OCI-LY1 (cell line): ENCODE measurements around the gene AMY1B.
"Not testable (repeated sequence)": the region's sequence is repeated elsewhere in the genome, so short reads cannot be mapped to it uniquely, and the experiment has no call there.

Source experiments
- H2AFZ ChIP-seq: fragments of 200-600 bp; sonication (generic), shearing (Covaris generic); 2 replicates; pipeline ENCODE4 v1.6.0; 2014; ENCODE audit warnings: antibody characterized with exemption, mild to moderate bottlenecking, low read length
- H3F3A ChIP-seq: fragments of 200-600 bp; sonication (generic), shearing (Covaris generic); 2 replicates; pipeline ENCODE4 v1.6.0; 2014; ENCODE audit warnings: mild to moderate bottlenecking, antibody characterized with exemption, low read length, moderate library complexity; ENCODE audit not compliant: insufficient read depth
- H3K27ac ChIP-seq: fragments of 200-600 bp; sonication (generic); 2 replicates; pipeline ENCODE4 v1.5.1; 2014; ENCODE audit warnings: low read length, mixed run types, mild to moderate bottlenecking, low read depth; ENCODE audit not compliant: poor library complexity, severe bottlenecking
- H3K27me3 ChIP-seq: fragments of 200-600 bp; sonication (generic); 2 replicates; pipeline ENCODE4 v1.6.0; 2014; ENCODE audit warnings: antibody characterized with exemption, mild to moderate bottlenecking, low read length, moderate library complexity; ENCODE audit not compliant: insufficient read depth
- H3K36me3 ChIP-seq: fragments of 200-600 bp; sonication (generic); 2 replicates; pipeline ENCODE4 v1.6.1; 2014; ENCODE audit warnings: mild to moderate bottlenecking, antibody characterized with exemption, low read length, moderate library complexity, mixed read lengths; ENCODE audit not compliant: insufficient read depth
- H3K4me1 ChIP-seq: fragments of 200-600 bp; sonication (generic); 2 replicates; pipeline ENCODE4 v1.5.1; 2014; ENCODE audit warnings: mild to moderate bottlenecking, low read length, moderate library complexity; ENCODE audit not compliant: insufficient read depth, severe bottlenecking
- H3K4me2 ChIP-seq: fragments of 200-600 bp; sonication (generic), shearing (Covaris generic); 2 replicates; pipeline ENCODE4 v1.6.1; 2014; ENCODE audit warnings: low read length
- H3K4me3 ChIP-seq: fragments of 200-600 bp; sonication (generic); 2 replicates; pipeline ENCODE4 v1.5.1; 2014; ENCODE audit warnings: low read length, low read depth, mild to moderate bottlenecking, mixed read lengths; ENCODE audit not compliant: poor library complexity, severe bottlenecking
- H3K79me2 ChIP-seq: fragments of 200-600 bp; shearing (Covaris generic); 2 replicates; pipeline ENCODE4 v1.6.1; 2016; ENCODE audit warnings: mixed run types, low read length, mixed read lengths; ENCODE audit not compliant: insufficient read depth
- H3K9ac ChIP-seq: fragments of 200-600 bp; sonication (generic), shearing (Covaris generic); 2 replicates; pipeline ENCODE4 v1.6.1; 2014; ENCODE audit warnings: mild to moderate bottlenecking, low read length, mixed read lengths
- H3K9me2 ChIP-seq: fragments of 200-600 bp; sonication (generic), shearing (Covaris generic); 2 replicates; pipeline ENCODE4 v1.6.1; 2014; ENCODE audit warnings: low read depth, mild to moderate bottlenecking, low read length, mixed read lengths
- H3K9me3 ChIP-seq: fragments of 200-600 bp; shearing (Covaris generic); 2 replicates; pipeline ENCODE4 v1.6.1; 2014; ENCODE audit warnings: low read length, mixed read lengths
- H4K20me1 ChIP-seq: fragments of 200-600 bp; sonication (generic), shearing (Covaris generic); 2 replicates; pipeline ENCODE4 v1.6.0; 2016; ENCODE audit warnings: mild to moderate bottlenecking, low read length; ENCODE audit not compliant: insufficient read depth

The AMY1B gene

DNA sequence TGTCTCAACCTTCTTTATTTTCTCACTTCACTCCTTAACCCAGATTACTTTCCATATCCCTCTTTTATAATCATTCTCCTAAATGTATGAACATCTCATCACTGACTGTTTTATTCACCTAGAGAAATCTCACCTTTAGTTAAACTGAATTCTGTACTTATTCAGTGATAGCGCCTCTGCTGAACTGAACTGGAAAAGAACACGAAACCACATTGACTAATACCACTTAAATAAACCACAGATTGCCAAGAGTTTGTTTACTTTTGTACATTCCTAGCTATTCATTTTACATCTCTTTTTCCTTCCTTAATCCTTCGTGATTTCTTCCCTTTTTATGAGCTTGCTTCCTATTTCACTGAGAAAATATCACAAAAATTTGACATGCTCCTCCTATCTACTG is 11.7 kb upstream of the AMY1B start:
- H3K27ac ChIP-seq, H3K4me1 ChIP-seq, H2AFZ ChIP-seq, H3K9me3 ChIP-seq, H3K27me3 ChIP-seq, H4K20me1 ChIP-seq, H3K4me3 ChIP-seq, H3F3A ChIP-seq, H3K9me2 ChIP-seq, H3K36me3 ChIP-seq, H3K9ac ChIP-seq, H3K4me2 ChIP-seq, H3K79me2 ChIP-seq: not testable (repeated sequence)

DNA sequence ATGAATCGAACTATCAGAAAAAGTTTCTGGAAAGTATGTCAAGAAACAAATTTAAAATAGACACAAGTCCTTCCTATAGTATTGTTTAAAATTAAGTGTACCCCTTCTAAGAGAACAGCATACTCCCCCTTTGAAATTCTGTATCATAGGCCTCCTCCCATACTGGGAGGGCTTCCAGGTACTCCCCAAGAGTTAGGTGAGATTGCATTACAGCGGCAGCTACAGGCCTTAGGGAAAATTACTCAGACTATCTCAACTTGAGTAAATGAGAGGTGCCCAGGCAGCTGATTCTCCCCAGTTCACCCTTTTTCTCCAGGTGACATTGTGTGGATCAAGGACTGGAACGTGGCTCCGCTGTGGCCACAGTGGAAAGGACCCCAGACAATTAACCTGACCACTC is 5.2 kb upstream of the AMY1B start:
- not testable (repeated sequence) for H3K9me3 ChIP-seq, H3K27ac ChIP-seq, H3K9me2 ChIP-seq, H3K4me3 ChIP-seq, H3K27me3 ChIP-seq, H4K20me1 ChIP-seq, H3K79me2 ChIP-seq, H3K4me1 ChIP-seq, H3F3A ChIP-seq, H3K9ac ChIP-seq, H3K4me2 ChIP-seq, H2AFZ ChIP-seq, H3K36me3 ChIP-seq

DNA sequence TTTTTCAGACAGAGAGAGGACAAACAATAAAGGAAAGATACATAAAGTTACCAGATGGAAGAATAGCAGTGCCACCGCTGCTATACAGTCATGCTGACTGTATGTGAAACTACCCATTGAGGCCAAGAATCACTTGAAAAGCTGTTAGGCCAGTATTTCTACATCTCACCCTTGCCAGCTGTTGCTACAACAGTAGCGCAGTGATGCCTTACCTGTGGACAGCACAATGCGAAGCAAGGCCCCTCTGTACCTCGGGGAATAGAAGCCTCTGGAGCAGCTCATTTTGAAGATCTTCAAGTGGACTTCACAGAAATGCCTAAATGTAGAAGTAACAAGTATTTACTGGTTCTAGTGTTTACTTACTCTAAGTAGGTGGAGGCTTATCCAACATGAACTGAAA is 4.7 kb upstream of the AMY1B start:
- not testable (repeated sequence) for H3K9ac ChIP-seq, H4K20me1 ChIP-seq, H3K4me3 ChIP-seq, H3K4me1 ChIP-seq, H3K27ac ChIP-seq, H3K4me2 ChIP-seq, H3F3A ChIP-seq, H2AFZ ChIP-seq, H3K9me2 ChIP-seq, H3K79me2 ChIP-seq, H3K9me3 ChIP-seq, H3K27me3 ChIP-seq, H3K36me3 ChIP-seq

DNA sequence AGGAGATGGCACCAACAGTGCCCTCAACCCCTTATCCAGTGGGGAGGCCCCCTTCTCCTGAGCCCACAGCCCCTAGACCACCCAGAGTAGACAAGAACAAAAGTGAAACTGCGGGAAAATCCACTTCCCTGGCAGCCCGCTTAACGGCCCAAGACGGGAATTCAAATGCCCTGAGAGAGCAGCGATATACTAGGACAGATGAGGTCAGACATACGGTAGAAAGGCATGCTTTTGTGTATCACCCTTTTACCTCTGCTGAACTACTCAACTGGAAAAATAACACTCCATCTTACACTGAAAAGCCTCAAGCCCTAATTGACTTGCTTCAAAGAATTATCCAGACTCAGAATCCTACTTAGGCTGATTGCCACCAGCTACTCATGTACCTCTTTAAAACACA is 1.4 kb upstream of the AMY1B start:
- not testable (repeated sequence) for H3K4me3 ChIP-seq, H3K27me3 ChIP-seq, H4K20me1 ChIP-seq, H3K4me1 ChIP-seq, H2AFZ ChIP-seq, H3K79me2 ChIP-seq, H3K36me3 ChIP-seq, H3K9ac ChIP-seq, H3K9me3 ChIP-seq, H3K27ac ChIP-seq, H3F3A ChIP-seq, H3K4me2 ChIP-seq, H3K9me2 ChIP-seq

DNA sequence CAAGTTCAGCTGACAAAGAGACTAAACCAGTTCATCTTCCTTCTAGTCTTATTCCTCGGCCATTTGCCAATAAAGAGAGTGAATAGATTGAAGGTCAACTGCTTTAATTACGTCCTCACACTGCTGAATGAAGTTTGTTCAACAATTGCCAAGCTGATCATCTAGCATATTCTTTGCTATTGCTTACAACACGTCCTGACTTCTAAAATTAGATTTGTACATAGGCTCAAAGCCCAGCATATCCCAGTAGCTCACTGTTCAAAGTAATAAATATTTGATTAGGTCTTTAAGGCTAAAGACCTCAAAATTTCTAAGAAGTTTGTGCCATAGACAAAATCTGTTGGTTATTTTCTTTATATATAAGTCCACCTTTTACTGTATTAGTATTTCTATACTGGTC is 19.7 kb downstream of the AMY1B start:
- not testable (repeated sequence) for H3K4me1 ChIP-seq, H3K79me2 ChIP-seq, H3K27me3 ChIP-seq, H4K20me1 ChIP-seq, H3K4me2 ChIP-seq, H3K9ac ChIP-seq, H3F3A ChIP-seq, H3K36me3 ChIP-seq, H3K9me3 ChIP-seq, H3K27ac ChIP-seq, H3K4me3 ChIP-seq, H2AFZ ChIP-seq, H3K9me2 ChIP-seq

DNA sequence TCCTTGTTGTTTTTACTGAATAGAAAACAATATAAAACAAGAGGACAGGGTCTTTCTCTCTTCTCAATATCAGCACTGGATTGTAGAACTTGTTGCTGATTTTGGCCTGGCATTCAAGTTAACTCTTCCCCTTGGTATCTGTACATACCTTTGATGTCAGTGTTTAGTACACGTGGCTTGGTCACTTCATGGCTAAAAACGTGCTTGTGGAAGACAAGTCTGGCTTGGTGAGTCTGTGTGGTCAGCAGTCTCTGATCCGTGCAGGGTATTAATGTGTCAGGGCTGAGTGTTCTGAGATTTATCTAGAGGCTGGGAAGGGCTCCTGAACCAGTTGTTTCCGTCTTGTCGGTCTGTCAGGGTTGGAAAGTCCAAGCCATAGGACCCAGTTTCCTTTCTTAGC is 40.5 kb downstream of the AMY1B start, which contains the start of gene AMY1A:
TSS of gene AMY1A (plus strand) at position 301 of the 400 bp plus-strand sequence. CDS start 571 bp downstream, outside the sequence.
- not testable (repeated sequence) for H3K27me3 ChIP-seq, H3F3A ChIP-seq, H3K36me3 ChIP-seq, H3K9me3 ChIP-seq, H3K4me2 ChIP-seq, H3K4me1 ChIP-seq, H3K9ac ChIP-seq, H3K9me2 ChIP-seq, H4K20me1 ChIP-seq, H3K79me2 ChIP-seq, H3K27ac ChIP-seq, H3K4me3 ChIP-seq, H2AFZ ChIP-seq

DNA sequence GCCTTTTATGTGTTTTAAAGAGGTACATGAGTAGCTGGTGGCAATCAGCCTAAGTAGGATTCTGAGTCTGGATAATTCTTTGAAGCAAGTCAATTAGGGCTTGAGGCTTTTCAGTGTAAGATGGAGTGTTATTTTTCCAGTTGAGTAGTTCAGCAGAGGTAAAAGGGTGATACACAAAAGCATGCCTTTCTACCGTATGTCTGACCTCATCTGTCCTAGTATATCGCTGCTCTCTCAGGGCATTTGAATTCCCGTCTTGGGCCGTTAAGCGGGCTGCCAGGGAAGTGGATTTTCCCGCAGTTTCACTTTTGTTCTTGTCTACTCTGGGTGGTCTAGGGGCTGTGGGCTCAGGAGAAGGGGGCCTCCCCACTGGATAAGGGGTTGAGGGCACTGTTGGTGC is 41.9 kb downstream of the AMY1B start:
- not testable (repeated sequence) for H3K4me3 ChIP-seq, H4K20me1 ChIP-seq, H3F3A ChIP-seq, H3K9ac ChIP-seq, H3K9me3 ChIP-seq, H3K4me2 ChIP-seq, H3K27ac ChIP-seq, H3K79me2 ChIP-seq, H3K36me3 ChIP-seq, H3K9me2 ChIP-seq, H2AFZ ChIP-seq, H3K27me3 ChIP-seq, H3K4me1 ChIP-seq

DNA sequence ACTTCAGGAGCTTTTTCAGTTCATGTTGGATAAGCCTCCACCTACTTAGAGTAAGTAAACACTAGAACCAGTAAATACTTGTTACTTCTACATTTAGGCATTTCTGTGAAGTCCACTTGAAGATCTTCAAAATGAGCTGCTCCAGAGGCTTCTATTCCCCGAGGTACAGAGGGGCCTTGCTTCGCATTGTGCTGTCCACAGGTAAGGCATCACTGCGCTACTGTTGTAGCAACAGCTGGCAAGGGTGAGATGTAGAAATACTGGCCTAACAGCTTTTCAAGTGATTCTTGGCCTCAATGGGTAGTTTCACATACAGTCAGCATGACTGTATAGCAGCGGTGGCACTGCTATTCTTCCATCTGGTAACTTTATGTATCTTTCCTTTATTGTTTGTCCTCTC is 45.1 kb downstream of the AMY1B start:
- H3F3A ChIP-seq, H3K9me3 ChIP-seq, H3K9ac ChIP-seq, H3K36me3 ChIP-seq, H2AFZ ChIP-seq, H3K27ac ChIP-seq, H4K20me1 ChIP-seq, H3K4me3 ChIP-seq, H3K4me2 ChIP-seq, H3K9me2 ChIP-seq, H3K79me2 ChIP-seq, H3K4me1 ChIP-seq, H3K27me3 ChIP-seq: not testable (repeated sequence)
